ENCODE measurements around the gene CP.
"Not testable (repeated sequence)": the region's sequence is repeated elsewhere in the genome, so short reads cannot be mapped to it uniquely, and the experiment has no call there.

Gene CP

GRCh38 chr3:149221783-149222517, at the start of gene CP:
TSS of gene CP (minus strand) at chr3:149221829. CDS start at chr3:149221792, 37 bp downstream.
- DNase-seq = no peak

- DNase-seq = no peak
Measured at GRCh38 chr3:149270180-149270579, 48.6 kb upstream of the CP start.

GRCh38 chr3:149269687-149270086, 48.1 kb upstream of the CP start:
- DNase-seq = no peak

- DNase-seq = no peak
Measured at GRCh38 chr3:149267565-149267964, 45.9 kb upstream of the CP start.

GRCh38 chr3:149266736-149267135, 45.1 kb upstream of the CP start:
- no peak for DNase-seq

- DNase-seq = no peak
Measured at GRCh38 chr3:149263856-149264255, 42.2 kb upstream of the CP start.

GRCh38 chr3:149258714-149259113, 37.1 kb upstream of the CP start:
- no peak for DNase-seq

GRCh38 chr3:149258298-149258697, 36.7 kb upstream of the CP start:
- DNase-seq = no peak

GRCh38 chr3:149252272-149252671, 30.6 kb upstream of the CP start:
- DNase-seq = no peak

GRCh38 chr3:149251186-149251585, 29.6 kb upstream of the CP start:
- DNase-seq = no peak

- peak; percentile 52 for DNase-seq
Measured at GRCh38 chr3:149247929-149248691, 26.5 kb upstream of the CP start.

- DNase-seq = no peak
Measured at GRCh38 chr3:149247008-149247710, 25.5 kb upstream of the CP start.

- peak; percentile 24 for DNase-seq
Measured at GRCh38 chr3:149245738-149246451, 24.3 kb upstream of the CP start.

GRCh38 chr3:149243540-149243939, 21.9 kb upstream of the CP start:
- DNase-seq = no peak

GRCh38 chr3:149239357-149239936, 17.8 kb upstream of the CP start:
- no peak for DNase-seq

GRCh38 chr3:149238268-149238667, 16.6 kb upstream of the CP start:
- DNase-seq = not testable (repeated sequence)

GRCh38 chr3:149235599-149236424, 14.2 kb upstream of the CP start:
- DNase-seq = no peak

- no peak for DNase-seq
Measured at GRCh38 chr3:149234671-149235245, 13.1 kb upstream of the CP start.

GRCh38 chr3:149233323-149233722, 11.7 kb upstream of the CP start:
- no peak for DNase-seq

- DNase-seq = no peak
Measured at GRCh38 chr3:149231871-149232270, 10.2 kb upstream of the CP start.

- no peak for DNase-seq
Measured at GRCh38 chr3:149227591-149228268, 6.1 kb upstream of the CP start.

All from NCI-H2029 (cell line).